ENCODE data around the gene UBE2L3. TPM values are rescaled to one million over a fixed set of nuclear protein-coding genes. Genes with fewer than 3 reads are reported as not detected.

Gene UBE2L3
- total and polyA plus RNA-seq, 2 of the 8 experiments (the other 6 are each of a cell fraction or from before 2014, with no cell fraction given) = 63.5 to 90.0 TPM

DNA sequence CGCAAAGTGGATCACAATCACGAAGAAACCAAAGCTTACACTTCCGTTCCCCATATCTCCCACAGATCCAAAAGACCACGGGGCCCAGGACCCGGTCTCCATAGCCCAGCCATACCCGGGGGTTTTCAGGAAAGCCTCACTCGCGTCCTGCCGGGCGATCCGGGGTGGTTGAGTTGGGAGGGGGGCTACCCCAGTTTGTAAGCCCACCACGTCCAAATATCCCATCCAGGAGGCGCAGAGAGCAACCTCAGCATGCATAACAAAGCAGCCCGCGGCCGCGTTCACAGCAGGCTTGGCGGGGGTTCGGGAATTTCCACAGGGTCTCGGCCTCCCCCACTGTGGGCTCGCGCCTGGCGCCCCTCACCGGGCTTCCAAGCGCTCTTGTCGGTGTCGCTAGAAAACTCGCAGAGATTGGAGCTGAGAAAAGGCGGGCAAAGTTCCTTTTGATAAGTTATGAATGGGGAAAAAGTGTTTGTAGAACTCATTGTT is 84.1 kb downstream of the UBE2L3 start (continued):
- TF ChIP-seq PHF8 (conservative IDR thresholded peaks at IDR 0.05; ENCODE audit: low read depth, low read length) = peak; percentile 10; the same call in 1 of the 2 replicates
- TF ChIP-seq ASH2L (IDR thresholded peaks at IDR 0.05; ENCODE audit: low read length) = peak; percentile 28
- TF ChIP-seq SAP30 (IDR thresholded peaks at IDR 0.05; ENCODE audit: insufficient read depth, insufficient replicate concordance, low read length) = peak; percentile 40
- TF ChIP-seq, protein P1, sequence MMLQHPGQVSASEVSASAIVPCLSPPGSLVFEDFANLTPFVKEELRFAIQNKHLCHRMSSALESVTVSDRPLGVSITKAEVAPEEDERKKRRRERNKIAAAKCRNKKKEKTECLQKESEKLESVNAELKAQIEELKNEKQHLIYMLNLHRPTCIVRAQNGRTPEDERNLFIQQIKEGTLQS (IDR thresholded peaks at IDR 0.05; ENCODE audit: insufficient read depth, low read depth, low read length) = no peak
- TF ChIP-seq CBX5 (IDR thresholded peaks at IDR 0.05; ENCODE audit: low read depth, low read length) = no peak
- no peak for TF ChIP-seq RFX5 (IDR thresholded peaks at IDR 0.05; ENCODE audit: borderline replicate concordance, low read depth, low read length)
- TF ChIP-seq POLR2AphosphoS5 (IDR thresholded peaks at IDR 0.05; ENCODE audit: low read depth, low read length) = no peak
- TF ChIP-seq CHD1 (IDR thresholded peaks at IDR 0.05; ENCODE audit: low read depth, low read length) = no peak
- TF ChIP-seq SP2 (IDR thresholded peaks at IDR 0.05; ENCODE audit: low read length) = no peak
- no peak for TF ChIP-seq TCF12 (IDR thresholded peaks at IDR 0.05; ENCODE audit: low read depth, low read length)
- TF ChIP-seq SIX5 (IDR thresholded peaks at IDR 0.05; ENCODE audit: low read depth, low read length) = no peak
- no peak for TF ChIP-seq MAFK (IDR thresholded peaks at IDR 0.05; ENCODE audit: low read depth, low read length)
- TF ChIP-seq SP1 (IDR thresholded peaks at IDR 0.05; ENCODE audit: low read depth, low read length) = no peak
- TF ChIP-seq JUN (IDR thresholded peaks at IDR 0.05; ENCODE audit: low read depth, low read length) = no peak
- TF ChIP-seq CREB1 (IDR thresholded peaks at IDR 0.05) = 0 out of 2 replicates have a peak, but pooled peaks have one; percentile 8
- no peak for TF ChIP-seq KDM5A (IDR thresholded peaks at IDR 0.05; ENCODE audit: low read length)
- TF ChIP-seq HDAC6 (IDR thresholded peaks at IDR 0.05; ENCODE audit: low read depth, low read length) = no peak
- TF ChIP-seq SIN3A (conservative IDR thresholded peaks at IDR 0.05 in 1 of 2, IDR thresholded peaks at IDR 0.05 in 1 of 2; ENCODE audit: low read depth in 1 of 2, low read length in 2 of 2) = 0 out of 4 replicates have a peak, but pooled peaks of 1 of the 2 experiments have one; percentile 21
